ENCODE results near the gene LRRK2. TPM values are rescaled to one million over a fixed set of nuclear protein-coding genes. Genes with fewer than 3 reads are reported as not detected.

Gene LRRK2
- total and polyA plus RNA-seq, 10 of the 15 experiments (the other 5 are each of a cell fraction or from before 2014, with no cell fraction given), result 0.80 to 32.6 (median 1.4) TPM

DNA sequence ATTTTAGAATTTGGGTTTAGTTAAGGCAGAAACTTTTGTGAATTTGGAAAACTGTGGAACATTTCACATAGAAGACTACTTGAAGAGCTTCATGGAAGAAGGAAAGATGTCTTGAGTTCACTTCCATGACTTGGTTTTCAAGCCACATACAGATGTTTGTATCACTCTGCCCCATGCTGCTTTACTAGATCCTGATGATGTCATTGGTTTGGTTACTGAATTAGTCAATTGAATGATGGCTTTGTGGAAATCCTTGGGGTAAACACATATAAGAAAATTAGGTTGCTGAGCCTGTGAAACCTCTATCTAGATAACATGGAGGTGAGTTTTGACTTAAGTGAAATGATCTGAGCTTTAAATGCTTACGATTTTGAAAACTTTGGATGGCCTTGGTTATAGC lies 90.6 kb downstream of the LRRK2 start:
- 84% methylated on average over 1 of the region's 1 CpG for WGBS (ENCODE audit: insufficient coverage, insufficient replicate concordance, low lambda C conversion rate, missing lambda C conversion rate)
- no peak overlapping the region for H3K27ac ChIP-seq (ENCODE audit: control insufficient read depth, insufficient read depth)
- TF ChIP-seq ATF7 (IDR thresholded peaks at IDR 0.05; ENCODE audit: low read depth) (peak; percentile 48; the same call in 1 of the 2 replicates), MTA3 (IDR thresholded peaks at IDR 0.05; ENCODE audit: borderline replicate concordance, low read length) (no peak)
- SMC1A ChIA-PET (ENCODE audit: uncharacterized antibody, unreplicated experiment), result interaction anchor here (0.7 to 5.3 kb wide), 18 partner anchors 11 to 200 kb away, joined by 3 to 66 read pairs (median 9); no protein-coding TSS in a partner anchor
- RAD21 ChIA-PET (ENCODE audit: unreplicated experiment), result interaction anchor here (0.7 to 6.6 kb wide), 7 partner anchors 9 to 304 kb away, joined by 3 to 72 read pairs (median 6); no protein-coding TSS in a partner anchor
- H3K36me3 ChIP-seq (ENCODE audit: control insufficient read depth in 2 of 2, insufficient read depth in 2 of 2, low read length in 1 of 2), result no peaks in the 10 kb centered on the region
- peaks cover 16% of the 10 kb centered on the region for H3K4me1 ChIP-seq (ENCODE audit: control insufficient read depth, insufficient read depth, low read length)
- DNase-seq (ENCODE audit: low read depth, low spot score) (no peak), FAIRE-seq (no peak), ATAC-seq (no peak)
- peaks cover 0 to 2% of the 10 kb centered on the region in 2 experiments; a peak in 1 of 4 replicates for H3K27me3 ChIP-seq (replicated peaks in 1 of 2; ENCODE audit: control insufficient read depth in 2 of 2, insufficient read depth in 2 of 2, low read length in 1 of 2)
- no TSS peak for BruUV-seq (replicated peaks)
- CTCF ChIA-PET, result interaction anchor here (1.0 to 4.7 kb wide), 14 partner anchors 8 to 605 kb away, joined by 3 to 64 read pairs (median 8); partner anchors contain the start of gene SLC2A13
- POLR2A ChIA-PET, result interaction anchor here (0.5 kb wide), 1 partner anchor 85 kb away, joined by 4 read pairs; no protein-coding TSS in a partner anchor
- no peak overlapping the region for H3K4me2 ChIP-seq (ENCODE audit: control insufficient read depth, insufficient read depth)
- intact Hi-C loops (cut with micrococcal nuclease; ENCODE audit: unreplicated experiment) (no loop called here), in situ Hi-C loops (cut with MboI) (no loop called here)
- no peaks in the 10 kb centered on the region for H3K79me2 ChIP-seq (ENCODE audit: control insufficient read depth, insufficient read depth, low read length)
- no peak overlapping the region for H3K4me3 ChIP-seq
- no peak overlapping the region for H2AFZ ChIP-seq (ENCODE audit: control insufficient read depth, low read depth, low read length)
- H3K9me3 ChIP-seq (replicated peaks; ENCODE audit: control insufficient read depth, insufficient read depth, low read length), result no peaks in the 10 kb centered on the region
- no peak overlapping the region for H3K9ac ChIP-seq (ENCODE audit: control insufficient read depth, insufficient read depth, low read length)
- no peaks in the 10 kb centered on the region for H4K20me1 ChIP-seq (ENCODE audit: control insufficient read depth, insufficient read depth)

DNA sequence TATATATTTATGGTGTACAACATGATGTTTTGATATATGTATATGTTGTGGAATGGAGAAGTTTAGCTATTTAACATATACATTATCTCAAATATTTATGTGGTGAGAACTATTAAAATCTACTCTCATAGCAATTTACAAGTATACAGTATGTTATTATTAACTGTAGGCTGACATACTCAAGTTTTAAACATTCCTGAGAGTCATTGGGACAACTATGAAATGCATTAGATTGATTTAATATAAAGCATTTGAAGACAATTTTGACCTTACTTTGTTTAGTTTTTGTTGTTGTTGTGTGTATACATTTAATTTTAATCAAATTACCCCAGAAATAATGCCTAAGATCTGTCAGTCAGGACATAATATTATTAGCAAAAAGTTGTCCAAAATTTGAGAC lies 99.5 kb downstream of the LRRK2 start:
- in situ Hi-C loops (cut with MboI), result loop anchor here (10.0 kb wide), 1 partner anchor 601 kb away; no protein-coding TSS in a partner anchor
- BruUV-seq (replicated peaks), result no TSS peak
- TF ChIP-seq ATF7 (IDR thresholded peaks at IDR 0.05; ENCODE audit: low read depth) (no peak), BMI1 (IDR thresholded peaks at IDR 0.05; ENCODE audit: borderline replicate concordance) (no peak), SIX5 (IDR thresholded peaks at IDR 0.05; ENCODE audit: low read depth, low read length, severe bottlenecking) (no peak), EED (IDR thresholded peaks at IDR 0.05; ENCODE audit: low read depth) (no peak), YY1 (IDR thresholded peaks at IDR 0.05; ENCODE audit: low read depth, low read length) (no peak), JUND (IDR thresholded peaks at IDR 0.05; ENCODE audit: low read depth, low read length) (no peak), PML (IDR thresholded peaks at IDR 0.05; ENCODE audit: low read length) (no peak), TARDBP (IDR thresholded peaks at IDR 0.05; ENCODE audit: borderline replicate concordance) (no peak), MXI1 (IDR thresholded peaks at IDR 0.05; ENCODE audit: low read depth, low read length) (no peak), NR2C2 (IDR thresholded peaks at IDR 0.05; ENCODE audit: borderline replicate concordance, control insufficient read depth, insufficient read length, low read depth) (no peak), NKRF (conservative IDR thresholded peaks at IDR 0.05) (no peak), E2F8 (IDR thresholded peaks at IDR 0.05; ENCODE audit: low read depth, partially characterized antibody) (no peak), RBBP5 (conservative IDR thresholded peaks at IDR 0.05) (no peak)

More for the DNA sequence above, 99.5 kb downstream of the LRRK2 start:
- Histone ChIP-seq H4K20me1 (ENCODE audit: control insufficient read depth, insufficient read depth) (no peaks in the 10 kb centered on the region), H3K4me3 (no peak overlapping the region), H3K9ac (ENCODE audit: control insufficient read depth, insufficient read depth, low read length) (no peak overlapping the region), H3K27ac (ENCODE audit: control insufficient read depth, insufficient read depth) (no peak overlapping the region), H3K36me3 (ENCODE audit: control insufficient read depth in 2 of 2, insufficient read depth in 2 of 2, low read length in 1 of 2) (no peaks in the 10 kb centered on the region), H3K9me3 (replicated peaks; ENCODE audit: control insufficient read depth, insufficient read depth, low read length) (no peaks in the 10 kb centered on the region), H3K4me2 (ENCODE audit: control insufficient read depth, insufficient read depth) (no peak overlapping the region), H3K27me3 (replicated peaks in 1 of 2; ENCODE audit: control insufficient read depth in 2 of 2, insufficient read depth in 2 of 2, low read length in 1 of 2) (no peaks in the 10 kb centered on the region), H2AFZ (ENCODE audit: control insufficient read depth, low read depth, low read length) (no peak overlapping the region), H3K79me2 (ENCODE audit: control insufficient read depth, insufficient read depth, low read length) (no peaks in the 10 kb centered on the region), H3K4me1 (ENCODE audit: control insufficient read depth, insufficient read depth, low read length) (no peaks in the 10 kb centered on the region)
- ATAC-seq (no peak), DNase-seq (ENCODE audit: low read depth, low spot score) (no peak), FAIRE-seq (no peak)
- ChIA-PET SMC1A (ENCODE audit: uncharacterized antibody, unreplicated experiment) (interaction anchor here (1.6 to 2.3 kb wide), 4 partner anchors 10 to 216 kb away, joined by 4 to 8 read pairs (median 5); no protein-coding TSS in a partner anchor), CTCF (interaction anchor here (0.8 to 5.3 kb wide), 11 partner anchors 9 to 313 kb away, joined by 3 to 64 read pairs (median 4); no protein-coding TSS in a partner anchor), RAD21 (ENCODE audit: unreplicated experiment) (interaction anchor here (0.6 to 1.8 kb wide), 5 partner anchors 9 to 268 kb away, joined by 3 to 6 read pairs (median 3); no protein-coding TSS in a partner anchor), POLR2A (no interaction called here)
- intact Hi-C loops (cut with micrococcal nuclease; ENCODE audit: unreplicated experiment), result no loop called here
